ENCODE measurements around the gene IL3RA.

DNA sequence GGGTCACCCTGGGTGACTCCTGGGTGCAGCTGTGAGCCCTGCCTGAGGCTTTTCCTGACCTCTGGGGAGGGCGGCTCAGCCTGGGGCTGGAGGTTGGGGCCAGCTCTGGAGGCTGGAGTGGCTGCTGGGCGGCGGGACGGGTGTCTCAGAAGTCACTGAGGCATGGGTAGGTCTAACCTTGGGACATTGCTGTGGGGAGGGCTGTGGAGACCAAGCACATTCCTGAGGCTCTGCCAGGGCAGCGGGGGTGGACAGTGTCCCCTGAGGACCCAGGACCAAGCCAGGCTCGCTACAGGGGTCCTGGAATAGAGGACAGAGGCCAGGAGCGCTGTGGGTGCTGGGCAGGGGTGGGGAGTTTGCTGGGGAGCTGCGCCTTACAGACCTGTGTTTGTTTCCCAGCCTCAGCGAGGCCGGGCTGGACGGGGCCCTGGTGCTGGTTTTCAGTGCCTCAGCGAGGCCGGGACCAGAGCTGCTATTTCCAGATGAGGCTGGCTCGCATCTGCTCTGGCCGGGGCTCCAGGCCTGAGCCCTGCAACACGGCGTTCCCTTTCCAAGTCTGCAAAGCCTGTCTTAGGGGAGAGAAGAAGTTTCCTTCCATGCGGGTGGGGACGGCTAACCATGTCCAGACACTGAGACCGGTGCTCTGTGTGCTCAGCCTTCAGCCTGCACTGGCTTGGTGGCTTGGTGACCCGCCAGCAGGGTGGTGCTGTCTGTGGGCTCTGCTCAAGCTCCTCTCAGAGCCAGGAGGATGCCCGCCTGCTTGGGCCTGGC lies 58.3 kb downstream of the IL3RA start:
- TF ChIP-seq GATA2 (IDR thresholded peaks at IDR 0.05; ENCODE audit: low read depth, low read length) (no peak), GATA3 (IDR thresholded peaks at IDR 0.05; ENCODE audit: low read depth, low read length) (no peak)
